GM19467 (cell line): ENCODE measurements around the gene APBB2.

ENCODE experiments used
- ATAC-seq: cut with Tn5 transposase; IDR thresholded peaks from one replicate; pipeline ENCODE4 v1.9.1; 2021; ENCODE audit warnings: mild to moderate bottlenecking, moderate library complexity; ENCODE audit not compliant: unreplicated experiment

APBB2 gene

DNA sequence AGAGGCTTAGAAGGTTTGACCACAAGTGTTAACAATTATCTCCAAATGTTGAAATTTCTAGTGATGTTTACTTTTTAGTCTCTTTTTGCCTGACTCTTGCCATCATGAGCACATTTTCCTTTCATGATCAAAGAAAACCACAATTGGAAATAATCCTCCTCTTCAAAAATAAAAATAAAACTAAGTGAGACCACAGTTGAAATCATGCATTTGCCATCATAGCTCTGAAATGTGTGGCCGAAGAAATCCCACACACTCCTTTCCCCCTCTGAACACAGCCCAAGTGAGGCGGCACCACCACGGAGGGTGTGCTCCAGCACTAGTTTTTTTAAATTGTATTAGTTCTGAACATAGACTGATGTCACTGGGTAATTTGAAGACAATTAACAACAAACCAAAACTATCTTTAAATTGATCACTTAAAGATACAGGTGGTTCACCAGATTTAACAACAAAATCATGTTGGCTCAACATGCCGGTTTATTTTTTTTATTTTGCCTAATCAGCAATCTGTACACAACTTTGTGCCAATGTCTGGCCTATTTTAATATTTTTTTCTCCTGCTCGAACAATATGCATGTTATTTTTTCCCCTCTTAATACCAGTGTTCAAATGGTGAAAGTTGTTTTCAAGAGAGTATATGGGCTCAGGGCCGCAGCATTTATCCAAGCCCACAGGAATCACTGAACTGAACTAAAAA, 17.6 kb downstream of the APBB2 start:
- no peak for ATAC-seq

DNA sequence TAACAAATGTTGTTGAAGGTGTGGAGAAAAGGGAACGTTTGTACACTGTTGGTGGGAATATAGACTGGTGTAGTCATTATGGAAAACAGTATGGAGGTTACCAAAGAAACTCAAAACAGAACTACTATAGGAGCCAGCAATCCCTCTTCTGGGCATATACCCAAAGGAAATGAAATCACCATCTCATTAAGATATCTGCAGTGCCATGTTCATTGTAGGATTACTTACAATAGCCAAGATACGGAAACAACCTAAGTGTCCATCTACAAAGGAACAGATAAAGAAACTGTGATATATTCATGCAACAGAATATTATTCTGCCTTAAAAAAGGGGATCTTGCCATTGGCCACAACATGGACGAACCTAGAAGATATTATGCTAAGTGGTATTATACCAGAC, 22.2 kb downstream of the APBB2 start:
- no peak for ATAC-seq

DNA sequence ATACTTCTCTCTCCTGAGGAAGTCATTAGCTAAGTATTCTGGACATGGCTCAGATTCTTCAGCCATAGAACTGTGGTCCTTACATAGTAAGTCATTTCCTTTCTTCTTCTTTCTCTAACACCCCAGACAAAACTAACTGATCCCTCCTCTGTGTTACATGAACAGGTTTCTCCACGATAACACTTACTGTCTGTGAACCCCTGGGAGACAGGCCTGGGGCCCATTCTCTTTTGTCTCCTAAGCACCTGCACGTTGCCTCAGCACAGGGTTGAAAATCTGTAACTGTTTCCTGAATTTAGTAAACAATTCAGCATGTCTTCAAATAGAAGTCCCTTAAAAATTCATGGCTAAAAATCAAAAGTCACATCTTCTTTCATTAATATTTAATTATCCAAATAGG, 24.7 kb downstream of the APBB2 start:
- ATAC-seq = no peak

DNA sequence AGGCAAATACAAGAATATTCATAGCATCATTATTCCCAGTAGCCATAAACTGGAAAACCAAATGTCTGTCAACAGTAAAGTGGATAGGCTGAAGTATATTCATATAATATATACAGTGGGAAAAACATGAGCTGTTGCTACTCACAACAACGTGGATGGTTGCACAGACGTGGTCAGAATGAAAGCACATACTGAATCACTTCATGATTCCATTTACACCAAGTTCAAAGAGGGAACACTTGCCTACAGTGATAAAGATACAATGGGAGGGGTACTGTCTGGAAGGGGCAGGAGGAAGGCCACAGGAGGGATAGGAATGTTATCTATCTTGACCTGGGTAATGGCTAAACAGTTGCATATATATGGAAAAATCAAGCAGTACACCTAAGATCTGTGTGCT, 25.3 kb downstream of the APBB2 start:
- no peak for ATAC-seq

DNA sequence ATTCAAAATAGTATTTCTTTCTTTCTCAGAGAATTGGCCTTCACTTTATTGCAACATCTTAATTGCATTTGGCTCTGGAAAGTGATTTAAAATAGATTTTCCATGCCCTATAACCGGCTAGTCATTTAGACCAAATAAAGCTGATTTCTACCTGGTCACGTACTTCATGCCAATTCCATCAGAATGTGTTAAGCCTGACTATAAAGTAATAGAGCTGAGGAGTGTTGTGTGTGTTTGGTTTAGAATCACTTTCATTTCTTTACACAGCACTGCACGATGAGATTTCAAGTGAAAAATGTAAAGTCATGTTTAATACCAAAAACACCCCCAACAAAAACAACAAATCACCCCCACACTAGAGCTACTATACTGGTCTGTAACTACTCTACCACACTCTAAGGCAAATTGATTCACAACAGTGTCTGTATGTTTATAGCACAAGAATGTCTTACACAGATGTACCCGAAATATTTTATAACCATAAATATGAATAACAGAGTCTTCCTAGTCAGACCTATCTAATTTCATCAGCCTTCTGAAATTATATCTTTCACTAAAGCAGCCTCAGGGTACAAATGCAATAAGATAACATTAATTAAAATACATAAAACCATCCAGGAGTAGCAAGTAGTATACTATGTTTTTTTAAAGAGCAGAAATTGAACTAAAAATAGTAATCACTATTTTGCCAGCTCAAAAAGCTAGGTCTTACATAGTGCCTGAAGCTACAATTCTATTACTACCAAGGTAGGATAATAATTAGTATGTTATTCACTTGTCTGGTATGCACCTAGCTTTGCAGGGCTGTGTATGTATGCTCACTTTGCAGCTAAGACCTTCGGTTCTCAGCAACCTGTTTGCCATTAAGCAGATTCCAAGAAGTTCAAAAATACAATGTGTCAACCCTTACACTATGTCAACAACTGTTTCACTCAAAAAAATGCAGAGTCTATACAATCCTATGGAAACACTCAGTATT, 28.4 kb downstream of the APBB2 start:
- no peak for ATAC-seq

DNA sequence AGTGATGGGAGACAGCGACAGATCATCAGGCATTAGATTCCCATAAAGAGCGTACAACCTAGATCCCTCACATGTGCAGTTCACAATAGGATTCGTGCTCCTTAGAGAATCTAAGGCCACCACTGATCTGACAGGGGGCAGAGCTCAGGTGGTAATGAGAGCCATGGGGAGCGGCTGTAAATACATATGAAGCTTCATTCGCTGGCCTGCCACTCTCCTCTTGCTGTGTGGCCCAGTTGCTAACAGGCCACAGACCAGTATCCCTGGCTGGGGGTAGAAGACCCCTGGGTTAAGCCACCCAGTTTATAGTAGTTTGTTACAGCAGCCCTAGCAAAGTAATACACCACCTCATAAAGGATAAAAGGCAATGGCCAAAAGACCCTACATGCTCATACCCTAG, 30.3 kb downstream of the APBB2 start:
- no peak for ATAC-seq

DNA sequence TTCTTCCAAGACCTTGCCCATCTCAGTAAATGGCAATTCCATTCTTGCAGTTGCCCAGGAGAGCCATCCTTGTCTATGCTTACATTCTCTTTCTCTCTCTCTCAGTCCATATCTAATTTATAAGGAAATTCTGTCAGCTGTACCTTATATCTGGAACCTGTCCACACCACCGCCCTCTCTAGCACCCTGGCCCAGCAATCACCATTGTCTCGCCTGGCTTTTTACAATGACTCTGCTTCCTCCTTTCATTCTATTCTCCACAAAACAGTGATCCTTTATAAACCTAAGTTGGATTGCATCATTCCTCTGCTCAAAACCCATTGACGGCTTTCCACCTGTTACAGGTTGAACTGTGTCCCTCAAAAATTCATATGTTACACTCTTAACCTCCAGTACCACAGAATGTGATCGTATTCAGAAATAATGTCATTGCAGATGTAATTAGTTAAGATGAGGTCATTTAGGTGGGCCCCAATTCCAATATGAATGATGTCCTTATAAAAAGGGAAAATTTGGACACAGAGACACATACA, 31.3 kb downstream of the APBB2 start:
- no peak for ATAC-seq

DNA sequence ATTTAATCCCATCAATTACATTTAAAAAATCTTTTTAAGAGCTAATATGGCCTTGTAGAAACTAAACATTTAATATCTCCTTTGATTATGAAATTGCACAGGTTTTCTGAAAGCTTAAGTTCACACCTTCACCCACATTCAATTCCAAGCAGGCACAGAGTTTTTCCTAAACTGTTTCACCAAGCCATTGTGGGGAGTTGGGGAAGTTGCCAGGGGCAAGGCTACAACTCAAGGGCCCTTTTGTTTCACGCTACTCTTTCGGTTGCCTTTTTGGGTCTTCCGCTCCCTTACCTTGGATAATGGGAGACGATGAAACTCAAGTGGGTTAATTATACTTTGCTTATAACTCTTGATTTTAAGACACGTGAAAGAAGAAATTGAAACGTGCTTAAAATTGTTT, 33.3 kb downstream of the APBB2 start:
- ATAC-seq = no peak

DNA sequence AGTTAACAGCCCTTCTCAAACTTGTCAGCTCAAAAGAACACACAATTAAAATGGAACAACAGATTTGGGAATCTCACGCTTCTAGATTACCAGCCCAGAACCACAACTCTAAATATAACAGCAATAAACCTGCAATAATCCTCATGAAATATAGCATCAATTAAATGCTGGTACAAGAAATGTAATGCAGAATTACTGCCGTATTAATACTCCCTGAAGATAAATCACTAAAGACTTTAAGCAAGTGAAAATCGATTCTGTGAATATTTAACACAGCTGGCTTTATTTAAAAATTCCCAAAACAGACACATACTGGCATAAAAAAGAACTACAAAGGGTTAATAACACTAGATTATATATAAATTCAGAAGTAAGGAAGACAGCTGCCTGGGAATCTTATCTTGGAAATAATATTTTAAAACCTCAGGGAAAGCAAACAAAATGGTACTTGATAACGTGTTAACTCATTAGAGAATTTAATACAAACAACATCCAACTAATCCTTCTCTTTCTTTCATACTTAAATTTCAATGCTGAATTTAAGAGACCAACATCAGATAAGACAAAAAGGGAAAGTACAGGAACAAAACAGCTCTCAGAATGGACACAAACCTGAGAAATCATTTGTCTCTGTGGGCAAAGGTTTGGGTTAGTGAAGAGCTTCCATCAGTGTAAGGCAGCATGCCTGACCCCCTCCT, 34.7 kb downstream of the APBB2 start:
- ATAC-seq = no peak

DNA sequence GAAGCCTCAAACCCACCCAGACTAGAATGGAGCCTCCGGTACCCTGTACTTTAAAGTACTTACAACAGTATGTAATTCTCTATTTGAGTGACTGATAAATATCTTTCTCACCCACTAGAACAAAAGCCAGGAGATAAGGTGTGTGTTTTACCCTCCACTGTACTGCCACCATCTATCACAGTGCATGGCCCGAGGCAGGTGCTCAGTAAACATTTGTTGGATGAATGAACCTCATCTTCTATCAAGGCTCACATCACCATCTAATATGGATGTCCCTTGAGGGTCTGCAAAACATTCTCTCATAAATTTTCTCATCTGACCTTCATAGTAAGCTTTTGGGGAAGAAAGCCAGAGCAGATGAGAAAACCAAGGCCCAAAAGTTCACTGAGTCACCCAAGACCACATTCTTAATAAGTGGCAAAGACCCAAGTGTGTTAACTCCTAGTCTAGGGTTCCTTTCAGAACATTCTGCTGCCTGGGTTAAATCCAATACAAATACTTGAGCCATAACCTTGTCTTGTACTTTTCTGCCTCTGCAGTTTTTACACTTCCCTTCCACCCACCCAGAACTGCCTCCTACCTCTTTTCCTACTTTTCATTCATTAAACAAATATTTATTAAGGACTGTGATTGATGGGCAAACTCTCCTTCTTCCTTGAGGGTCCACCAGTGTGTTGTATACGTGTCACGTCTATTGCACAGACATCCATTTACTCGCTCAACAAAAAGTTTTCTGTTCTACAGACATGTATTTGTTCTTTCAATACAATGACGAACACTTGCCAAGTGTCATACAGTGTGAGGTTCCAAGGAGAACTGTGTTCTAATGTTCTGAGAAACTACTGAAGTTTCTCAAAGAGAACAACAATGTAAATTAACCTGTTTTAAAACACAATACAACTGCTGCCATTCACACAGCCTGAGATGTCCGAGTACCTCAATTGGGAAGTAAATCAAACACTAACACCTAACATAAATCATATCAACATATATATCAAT, 35.7 kb downstream of the APBB2 start:
- no peak for ATAC-seq

DNA sequence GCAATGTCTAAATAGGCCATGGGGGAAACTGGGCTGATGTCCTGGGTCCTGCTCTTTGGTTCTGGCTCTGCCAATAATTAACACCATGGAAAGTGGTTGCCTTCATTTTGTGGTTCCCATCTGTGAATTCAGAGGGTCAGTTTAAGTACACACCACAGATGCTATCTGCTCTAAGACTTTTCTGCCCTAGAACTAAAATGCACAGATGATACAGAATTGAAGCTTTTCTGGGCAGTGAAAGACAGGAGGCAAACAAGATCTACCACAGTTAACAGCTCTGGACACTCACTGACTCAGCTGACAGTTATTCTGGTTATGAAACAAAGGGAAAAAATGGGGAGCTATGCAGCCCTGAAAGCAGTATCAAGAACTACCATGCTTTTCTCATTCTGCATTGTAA, 37.3 kb downstream of the APBB2 start:
- no peak for ATAC-seq

DNA sequence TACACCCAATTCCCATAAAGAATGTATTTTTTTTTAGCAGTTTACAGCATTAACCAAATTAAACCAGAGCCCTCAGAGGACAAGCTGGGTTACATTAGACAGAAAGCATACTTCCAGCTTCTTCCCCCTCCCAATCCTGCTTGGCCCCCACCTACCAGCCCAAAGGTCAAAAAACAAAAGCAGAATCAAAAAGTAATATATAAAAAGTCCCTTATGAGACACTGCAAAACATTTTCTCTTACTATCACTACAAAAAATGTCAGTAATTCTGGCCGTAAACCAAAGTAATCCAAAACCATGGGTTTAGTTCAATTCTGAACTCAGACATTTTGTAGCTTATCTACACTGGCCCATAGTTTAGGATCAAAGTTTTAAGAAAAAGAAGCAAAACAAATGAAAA, 38.0 kb downstream of the APBB2 start:
- ATAC-seq = no peak

DNA sequence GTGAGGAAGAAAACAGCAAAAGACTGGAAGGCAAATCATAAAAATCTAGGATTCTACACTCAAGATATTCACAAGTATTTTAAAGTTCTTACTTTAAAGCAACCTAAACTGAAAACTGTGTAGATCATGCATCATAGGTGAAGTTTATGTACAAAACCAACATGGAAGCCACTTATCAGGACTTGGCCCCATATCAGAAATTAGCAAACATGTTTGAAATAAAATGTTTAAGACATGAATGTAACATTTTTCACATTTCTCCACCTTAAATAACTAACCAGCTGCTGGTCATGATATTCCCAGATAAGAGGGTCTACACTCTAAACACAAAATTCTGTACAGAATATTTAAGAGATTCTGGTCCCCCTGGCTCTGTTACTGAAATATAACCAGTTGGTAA, 38.5 kb downstream of the APBB2 start:
- ATAC-seq = no peak

DNA sequence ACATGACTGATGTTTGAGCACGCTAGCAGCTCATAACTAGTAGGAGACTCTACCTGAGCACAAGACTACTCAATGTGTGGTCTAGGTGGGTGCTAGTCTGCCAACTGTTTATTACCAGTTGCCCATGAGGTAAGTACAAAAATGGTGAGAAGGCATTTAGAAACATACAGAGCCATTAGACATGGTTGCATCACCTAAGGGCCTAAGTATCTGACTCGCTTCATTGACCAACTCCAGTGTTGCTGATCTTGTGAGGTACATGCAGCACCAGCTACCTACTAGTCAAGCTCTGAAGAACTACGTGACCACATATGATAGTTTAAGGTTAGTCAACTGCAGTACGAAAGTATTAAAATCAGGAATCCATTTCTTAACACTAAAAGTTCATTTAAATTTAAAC, 39.9 kb downstream of the APBB2 start:
- no peak for ATAC-seq

DNA sequence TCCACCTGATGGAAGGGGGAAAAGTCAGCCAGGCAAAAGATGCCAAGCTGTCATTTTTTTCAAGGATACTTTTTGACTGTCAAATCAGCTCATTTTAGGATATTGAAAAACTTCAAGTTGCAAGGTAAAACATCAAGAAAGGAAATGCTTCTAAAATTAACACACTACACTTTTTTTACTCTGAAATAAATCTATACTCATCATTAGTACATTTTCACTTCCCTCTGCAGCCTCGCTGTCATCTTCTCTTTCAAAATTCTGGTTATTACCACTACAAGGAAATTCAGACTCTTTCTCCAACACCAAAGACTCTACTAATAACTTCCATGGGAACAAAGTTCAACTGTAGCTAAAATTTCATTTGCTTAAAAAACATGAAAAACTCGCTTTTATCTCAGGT, 41.6 kb downstream of the APBB2 start:
- no peak for ATAC-seq

DNA sequence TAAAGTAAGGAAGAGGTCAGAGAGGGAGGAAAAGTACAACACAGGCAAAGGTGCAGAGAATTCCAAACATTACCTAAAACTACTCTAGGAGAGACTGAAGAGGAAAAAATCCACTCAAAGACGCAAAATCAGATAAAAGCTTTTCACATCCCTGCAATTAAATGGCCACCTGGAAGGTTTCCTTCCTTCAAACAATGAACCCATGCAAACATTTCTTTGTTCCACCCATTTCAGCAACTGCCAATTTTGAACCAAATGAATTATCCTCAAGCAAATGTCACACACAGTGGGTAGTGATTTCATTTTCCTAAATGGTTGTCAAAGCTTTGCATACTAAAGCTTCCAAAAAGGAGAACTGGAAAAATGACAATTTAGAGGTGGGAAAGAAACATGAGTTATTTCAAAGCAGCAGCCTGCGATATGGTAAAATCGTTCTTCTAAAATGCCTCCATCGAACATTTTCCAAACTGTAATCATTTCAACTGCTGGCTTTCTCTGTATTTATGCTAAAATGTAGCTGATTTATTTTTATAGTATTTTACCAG, 45.0 kb downstream of the APBB2 start:
- no peak for ATAC-seq

DNA sequence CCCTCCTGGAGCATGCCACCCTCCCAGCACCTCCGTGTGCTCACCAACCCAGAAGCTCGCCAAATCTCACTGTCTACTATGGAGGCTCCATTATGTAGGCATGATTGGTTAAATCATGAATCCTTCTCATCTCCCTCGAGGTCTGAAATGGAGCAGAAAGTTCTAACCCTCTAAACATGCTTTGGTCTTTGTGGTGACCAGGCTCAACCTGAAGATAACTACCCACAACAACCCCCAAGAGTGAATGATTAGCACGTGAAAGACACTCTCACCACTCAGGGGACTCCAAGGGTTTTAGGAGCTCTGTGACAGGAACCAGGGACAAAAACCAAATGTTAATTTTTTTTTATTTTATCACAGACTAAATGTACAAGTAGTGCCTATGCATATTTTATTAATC, 47.2 kb downstream of the APBB2 start:
- ATAC-seq = no peak

DNA sequence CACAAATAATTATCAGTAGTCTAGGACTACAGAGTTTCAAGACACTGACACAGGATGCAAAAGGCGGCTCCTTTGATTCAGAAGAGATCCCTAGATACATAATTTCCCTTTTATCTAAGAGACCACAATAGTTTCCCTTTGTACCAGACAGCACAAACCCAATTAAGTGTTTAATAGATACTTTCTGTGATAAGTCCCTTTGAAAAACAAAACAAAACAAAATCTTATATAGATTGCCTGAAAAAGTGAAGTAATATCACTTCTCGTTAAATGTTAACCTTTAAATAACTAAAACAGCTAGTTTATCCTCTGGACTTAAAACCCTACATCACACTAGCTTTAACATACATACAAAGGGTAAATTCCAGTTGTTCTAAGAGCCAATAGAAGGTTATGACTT, 49.9 kb downstream of the APBB2 start:
- ATAC-seq = no peak

DNA sequence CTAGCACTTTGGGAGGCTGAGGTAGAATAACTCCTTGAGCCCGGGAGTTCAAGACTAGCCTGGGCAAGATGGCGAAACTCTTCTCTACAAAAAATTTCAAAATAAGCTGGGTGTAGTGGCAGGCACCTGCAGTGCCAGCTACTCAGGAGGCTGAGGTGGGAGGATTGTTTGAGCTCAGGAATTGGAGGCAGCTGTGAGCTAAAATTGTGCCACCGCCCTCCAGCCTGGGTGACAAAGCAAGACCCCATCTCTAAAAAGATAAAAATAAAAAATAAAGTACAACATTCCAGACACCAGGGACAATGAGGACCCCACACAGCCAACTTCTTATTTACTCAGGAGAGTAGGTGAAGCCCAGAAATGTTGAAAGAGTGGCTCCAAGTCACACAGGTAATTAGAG, 53.0 kb downstream of the APBB2 start:
- no peak for ATAC-seq

DNA sequence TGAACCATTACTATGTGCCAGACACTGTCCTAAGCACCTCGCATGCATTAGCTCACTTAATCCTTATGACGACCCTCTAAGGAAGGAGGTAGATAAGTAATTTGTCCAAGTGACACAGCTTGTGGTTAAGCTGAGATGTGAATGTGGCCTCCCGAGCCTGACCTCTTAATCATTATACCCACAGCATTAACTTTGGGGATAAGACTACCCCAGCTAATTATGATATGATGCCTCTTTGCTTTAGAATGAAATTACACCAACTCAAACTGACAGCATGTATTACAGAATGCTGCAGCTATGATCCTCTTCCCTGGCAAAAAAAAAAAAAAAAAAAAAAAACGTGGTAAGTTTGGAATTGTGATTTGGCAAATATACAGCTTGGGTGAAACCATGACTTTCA, 53.5 kb downstream of the APBB2 start:
- ATAC-seq = no peak
